Measurements from ENCODE around the gene DNMT3A. TPM values are rescaled to one million over a fixed set of nuclear protein-coding genes. Genes with fewer than 3 reads are reported as not detected.

The DNMT3A gene
- total RNA-seq, 2 donors from 2014 or later, result 17.7 to 24.3 TPM

- H3K27ac ChIP-seq, result no peak overlapping the region
- H3K36me3 ChIP-seq, result no peaks in the 10 kb centered on the region
- H3K27me3 ChIP-seq (replicated peaks; ENCODE audit: insufficient read depth), result no peaks in the 10 kb centered on the region
- no peak for ATAC-seq (ENCODE audit: insufficient number of reproducible peaks, low FRiP score, low read depth)
- no peak for DNase-seq (ENCODE audit: low spot score)
- no peaks in the 10 kb centered on the region for H3K9me3 ChIP-seq
- TF ChIP-seq CTCF (IDR thresholded peaks at IDR 0.05), result no peak
- no peak overlapping the region for H3K4me3 ChIP-seq
- no peaks in the 10 kb centered on the region for H3K4me1 ChIP-seq (ENCODE audit: control insufficient read depth in 1 of 2, low read depth in 2 of 2)
Observed at GRCh38 chr2:25198209-25198525, 143.6 kb downstream of the DNMT3A start.

GRCh38 chr2:25197336-25198208, 144.2 kb downstream of the DNMT3A start:
- Histone ChIP-seq H3K4me1 (ENCODE audit: control insufficient read depth in 1 of 2, low read depth in 2 of 2) (no peaks in the 10 kb centered on the region), H3K4me3 (no peak overlapping the region), H3K36me3 (no peaks in the 10 kb centered on the region), H3K27ac (no peak overlapping the region), H3K9me3 (no peaks in the 10 kb centered on the region), H3K27me3 (replicated peaks; ENCODE audit: insufficient read depth) (no peaks in the 10 kb centered on the region)
- ATAC-seq (ENCODE audit: insufficient number of reproducible peaks, low FRiP score, low read depth) (no peak), DNase-seq (ENCODE audit: low spot score) (no peak)
- TF ChIP-seq CTCF (IDR thresholded peaks at IDR 0.05), result no peak

GRCh38 chr2:25194576-25195122, 147.1 kb downstream of the DNMT3A start:
- ATAC-seq (ENCODE audit: insufficient number of reproducible peaks, low FRiP score, low read depth) (no peak), DNase-seq (ENCODE audit: low spot score) (no peak)

GRCh38 chr2:25190536-25190935, 151.2 kb downstream of the DNMT3A start:
- Histone ChIP-seq H3K27ac (no peak overlapping the region), H3K36me3 (no peaks in the 10 kb centered on the region), H3K4me1 (ENCODE audit: control insufficient read depth in 1 of 2, low read depth in 2 of 2) (no peaks in the 10 kb centered on the region), H3K27me3 (replicated peaks; ENCODE audit: insufficient read depth) (no peaks in the 10 kb centered on the region), H3K9me3 (no peaks in the 10 kb centered on the region), H3K4me3 (no peak overlapping the region)
- no peak for TF ChIP-seq CTCF (IDR thresholded peaks at IDR 0.05)
- ATAC-seq (ENCODE audit: insufficient number of reproducible peaks, low FRiP score, low read depth) (no peak), DNase-seq (ENCODE audit: low spot score) (no peak)

More at GRCh38 chr2:25194576-25195122, 147.1 kb downstream of the DNMT3A start:
- Histone ChIP-seq H3K36me3 (no peaks in the 10 kb centered on the region), H3K9me3 (no peaks in the 10 kb centered on the region), H3K27ac (no peak overlapping the region), H3K4me3 (no peak overlapping the region), H3K27me3 (replicated peaks; ENCODE audit: insufficient read depth) (no peaks in the 10 kb centered on the region), H3K4me1 (ENCODE audit: control insufficient read depth in 1 of 2, low read depth in 2 of 2) (no peaks in the 10 kb centered on the region)
- no peak for TF ChIP-seq CTCF (IDR thresholded peaks at IDR 0.05)

- no peak overlapping the region for H3K27ac ChIP-seq
- no peaks in the 10 kb centered on the region for H3K36me3 ChIP-seq
- DNase-seq (ENCODE audit: low spot score) (no peak), ATAC-seq (ENCODE audit: insufficient number of reproducible peaks, low FRiP score, low read depth) (no peak)
- no peak overlapping the region for H3K4me3 ChIP-seq
- H3K27me3 ChIP-seq (replicated peaks; ENCODE audit: insufficient read depth), result no peaks in the 10 kb centered on the region
- no peaks in the 10 kb centered on the region for H3K9me3 ChIP-seq
- no peak for TF ChIP-seq CTCF (IDR thresholded peaks at IDR 0.05)
- no peaks in the 10 kb centered on the region for H3K4me1 ChIP-seq (ENCODE audit: control insufficient read depth in 1 of 2, low read depth in 2 of 2)
Observed at GRCh38 chr2:25188405-25188804, 153.3 kb downstream of the DNMT3A start.

All from thoracic aorta (tissue), 2 donors.